NB4 (cell line): ENCODE measurements around the gene VRK3.

Experiments
- DNase-seq: peaks from one replicate; pipeline ENCODE4 v3.0.0; 2010; ENCODE audit warnings: low read depth
- H3K4me3 ChIP-seq: one replicate; pipeline ENCODE4 v1.5.1; 2011; ENCODE audit warnings: mild to moderate bottlenecking, low read depth, low read length, moderate library complexity
- CTCF ChIP-seq: IDR thresholded peaks from one replicate; pipeline ENCODE4 v1.5.1; 2012; ENCODE audit warnings: low read depth, low read length
- MAX ChIP-seq: IDR thresholded peaks from 2 replicates; pipeline ENCODE4 v1.6.1; 2011; ENCODE audit warnings: low read depth, low read length
- MYC ChIP-seq: IDR thresholded peaks from 2 replicates; pipeline ENCODE4 v1.6.1; 2011; ENCODE audit warnings: low read depth, low read length
- POLR2A ChIP-seq: IDR thresholded peaks from 2 replicates; pipeline ENCODE4 v1.6.1; 2011; ENCODE audit warnings: mild to moderate bottlenecking; ENCODE audit not compliant: insufficient read length; ENCODE audit errors: extremely low read depth

VRK3 gene

GRCh38 chr19:50000841-50001557, 24.2 kb downstream of the VRK3 start:
- DNase-seq: peak; percentile 29
- H3K4me3 ChIP-seq: no peak overlapping the region
- TF ChIP-seq MAX (no peak), CTCF (no peak), MYC (no peak), POLR2A (no peak)

GRCh38 chr19:50000038-50000840, 24.9 kb downstream of the VRK3 start:
- TF ChIP-seq POLR2A (no peak), MYC (no peak), CTCF (no peak), MAX (no peak)
- no peak for DNase-seq
- H3K4me3 ChIP-seq: no peak overlapping the region

GRCh38 chr19:49999371-50000010, 25.7 kb downstream of the VRK3 start:
- no peak for TF ChIP-seq POLR2A
- no peak for TF ChIP-seq CTCF
- TF ChIP-seq MYC: no peak
- TF ChIP-seq MAX: no peak
- H3K4me3 ChIP-seq: no peak overlapping the region
- DNase-seq: no peak

GRCh38 chr19:49997709-49998108, 27.5 kb downstream of the VRK3 start:
- H3K4me3 ChIP-seq: no peak overlapping the region
- no peak for TF ChIP-seq POLR2A
- TF ChIP-seq MAX: peak; percentile 40; the same call in 1 of the 2 replicates
- peak; percentile 61 for DNase-seq

- TF ChIP-seq MAX: no peak
- TF ChIP-seq MYC: no peak
- TF ChIP-seq POLR2A: no peak
- TF ChIP-seq CTCF: no peak
- no peak overlapping the region for H3K4me3 ChIP-seq
- DNase-seq: no peak
These were observed 36.7 kb downstream of the VRK3 start for GRCh38 chr19:49988433-49988832.

GRCh38 chr19:49988007-49988406, 37.2 kb downstream of the VRK3 start:
- no peak overlapping the region for H3K4me3 ChIP-seq
- TF ChIP-seq MYC (no peak), MAX (no peak), CTCF (no peak), POLR2A (no peak)
- no peak for DNase-seq
